Measurements from ENCODE around the gene MMADHC.

Gene MMADHC

GRCh38 chr2:149537092-149537726 lies 50.4 kb downstream of the MMADHC start:
- no peak for TF ChIP-seq REST (IDR thresholded peaks at IDR 0.05; ENCODE audit: insufficient replicate concordance, low read depth)
- no peak for TF ChIP-seq GABPA (IDR thresholded peaks at IDR 0.05; ENCODE audit: low read depth)
- no peak for TF ChIP-seq POLR2AphosphoS5 (IDR thresholded peaks at IDR 0.05; ENCODE audit: low read depth)
- TF ChIP-seq SPI1 (IDR thresholded peaks at IDR 0.05; ENCODE audit: borderline replicate concordance, low read depth) = no peak
- TF ChIP-seq, protein P1, sequence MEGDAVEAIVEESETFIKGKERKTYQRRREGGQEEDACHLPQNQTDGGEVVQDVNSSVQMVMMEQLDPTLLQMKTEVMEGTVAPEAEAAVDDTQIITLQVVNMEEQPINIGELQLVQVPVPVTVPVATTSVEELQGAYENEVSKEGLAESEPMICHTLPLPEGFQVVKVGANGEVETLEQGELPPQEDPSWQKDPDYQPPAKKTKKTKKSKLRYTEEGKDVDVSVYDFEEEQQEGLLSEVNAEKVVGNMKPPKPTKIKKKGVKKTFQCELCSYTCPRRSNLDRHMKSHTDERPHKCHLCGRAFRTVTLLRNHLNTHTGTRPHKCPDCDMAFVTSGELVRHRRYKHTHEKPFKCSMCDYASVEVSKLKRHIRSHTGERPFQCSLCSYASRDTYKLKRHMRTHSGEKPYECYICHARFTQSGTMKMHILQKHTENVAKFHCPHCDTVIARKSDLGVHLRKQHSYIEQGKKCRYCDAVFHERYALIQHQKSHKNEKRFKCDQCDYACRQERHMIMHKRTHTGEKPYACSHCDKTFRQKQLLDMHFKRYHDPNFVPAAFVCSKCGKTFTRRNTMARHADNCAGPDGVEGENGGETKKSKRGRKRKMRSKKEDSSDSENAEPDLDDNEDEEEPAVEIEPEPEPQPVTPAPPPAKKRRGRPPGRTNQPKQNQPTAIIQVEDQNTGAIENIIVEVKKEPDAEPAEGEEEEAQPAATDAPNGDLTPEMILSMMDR (IDR thresholded peaks at IDR 0.05; ENCODE audit: insufficient read depth, low read length) = no peak
- no peak overlapping the region for H3K27ac ChIP-seq (replicated peaks)
- DNase-seq (ENCODE audit: low read depth in 1 of 2, low spot score in 1 of 2) = no peak
- H3K4me3 ChIP-seq (replicated peaks; ENCODE audit: insufficient read depth, low read length) = no peak overlapping the region
- no peaks in the 10 kb centered on the region for H3K27me3 ChIP-seq (ENCODE audit: insufficient read depth, poor library complexity, severe bottlenecking)

DNA sequence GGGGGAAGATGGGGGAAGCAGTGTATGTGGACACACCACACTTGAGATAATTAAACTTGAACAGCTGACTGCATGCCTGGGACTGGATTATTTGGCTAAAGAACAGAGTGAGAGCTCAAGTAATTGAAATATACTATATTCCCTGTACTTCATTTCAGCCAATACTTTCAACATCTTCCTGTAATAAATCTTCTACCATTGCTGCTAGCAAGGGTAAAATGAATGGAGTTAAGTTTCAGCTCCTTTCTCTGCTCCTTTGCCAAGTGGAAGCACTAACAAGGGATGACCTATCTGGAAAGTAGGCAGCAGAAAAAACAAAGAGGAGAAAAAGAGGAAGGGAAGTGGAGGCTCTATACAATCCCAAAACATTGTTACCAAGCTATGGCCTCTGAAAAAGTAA lies 50.9 kb downstream of the MMADHC start:
- Histone ChIP-seq H3K27me3 (ENCODE audit: insufficient read depth, poor library complexity, severe bottlenecking) (no peaks in the 10 kb centered on the region), H3K27ac (replicated peaks) (no peak overlapping the region), H3K4me3 (replicated peaks; ENCODE audit: insufficient read depth, low read length) (no peak overlapping the region)
- no peak for DNase-seq (ENCODE audit: low read depth in 1 of 2, low spot score in 1 of 2)
- no peak for TF ChIP-seq REST (IDR thresholded peaks at IDR 0.05; ENCODE audit: insufficient replicate concordance, low read depth)
- TF ChIP-seq SPI1 (IDR thresholded peaks at IDR 0.05; ENCODE audit: borderline replicate concordance, low read depth) = no peak; the same call in 1 of the 2 replicates
- TF ChIP-seq, protein P1 (IDR thresholded peaks at IDR 0.05; ENCODE audit: insufficient read depth, low read length) = no peak

GRCh38 chr2:149534674-149535073 lies 52.9 kb downstream of the MMADHC start:
- Histone ChIP-seq H3K27ac (replicated peaks) (no peak overlapping the region), H3K27me3 (ENCODE audit: insufficient read depth, poor library complexity, severe bottlenecking) (no peaks in the 10 kb centered on the region), H3K4me3 (replicated peaks; ENCODE audit: insufficient read depth, low read length) (no peak overlapping the region)
- DNase-seq (ENCODE audit: low read depth in 1 of 2, low spot score in 1 of 2) = no peak
- TF ChIP-seq GABPA (IDR thresholded peaks at IDR 0.05; ENCODE audit: low read depth) (no peak), REST (IDR thresholded peaks at IDR 0.05; ENCODE audit: insufficient replicate concordance, low read depth) (no peak)
